OCI-LY3 (cell line): ENCODE data around the gene PIP5K1B.
A peak's percentile ranks its signal among the peaks of the same experiment; 100 is the strongest.

ENCODE experiments used
- H2AFZ ChIP-seq: fragments of 200-600, 300-600 bp; shearing (Covaris generic); 2 replicates; pipeline ENCODE4 v1.6.0; 2014; ENCODE audit warnings: antibody characterized with exemption, low read depth, low read length
- H3K27ac ChIP-seq: fragments of 200-600, 300-600 bp; sonication (generic); 2 replicates; pipeline ENCODE4 v1.5.1; 2014; ENCODE audit warnings: mild to moderate bottlenecking, low read length, moderate library complexity, mixed read lengths
- H3K27me3 ChIP-seq: fragments of 200-600, 300-600 bp; sonication (generic); 2 replicates; pipeline ENCODE4 v1.6.1; 2014; ENCODE audit warnings: low read depth, low read length, mixed read lengths
- H3K36me3 ChIP-seq: fragments of 200-600, 300-600 bp; sonication (generic); replicated peaks from 2 replicates; pipeline ENCODE3; 2014; ENCODE audit warnings: low read depth, low read length, mixed read lengths
- H3K4me1 ChIP-seq: fragments of 300-600, 200-600 bp; sonication (generic); 2 replicates; pipeline ENCODE4 v1.6.1; 2014; ENCODE audit warnings: low read length, mixed read lengths
- H3K4me2 ChIP-seq: fragments of 200-600, 300-600 bp; sonication (generic); 2 replicates; pipeline ENCODE4 v1.6.1; 2014; ENCODE audit warnings: low read length, mixed read lengths
- H3K4me3 ChIP-seq: fragments of 300-600, 200-600 bp; sonication (generic); 2 replicates; pipeline ENCODE4 v1.5.1; 2014; ENCODE audit warnings: antibody characterized with exemption, mild to moderate bottlenecking, low read length, moderate library complexity
- H3K79me2 ChIP-seq: fragments of 300-600, 200-600 bp; shearing (Covaris generic); 2 replicates; pipeline ENCODE4 v1.6.1; 2014; ENCODE audit warnings: mild to moderate bottlenecking, low read length, mixed read lengths
- H3K9ac ChIP-seq: fragments of 300-600, 200-600 bp; shearing (Covaris generic); 2 replicates; pipeline ENCODE4 v1.6.0; 2014; ENCODE audit warnings: mild to moderate bottlenecking, low read length, moderate library complexity
- H3K9me3 ChIP-seq: fragments of 200-600, 300-600 bp; shearing (Covaris generic); 2 replicates; pipeline ENCODE4 v1.6.1; 2014; ENCODE audit warnings: low read length, mixed read lengths; ENCODE audit not compliant: insufficient read depth
- H4K20me1 ChIP-seq: fragments of 200-600, 300-600 bp; sonication (generic); 2 replicates; pipeline ENCODE4 v1.6.1; 2016; ENCODE audit warnings: low read length, mixed read lengths; ENCODE audit not compliant: insufficient read depth
- CTCF ChIP-seq: fragments of 200-600, 300-600 bp; sonication (generic); IDR thresholded peaks from 2 replicates; pipeline ENCODE4 v1.5.1; 2014; ENCODE audit warnings: antibody characterized with exemption, low read length, low read depth
- EZH2phosphoT487 ChIP-seq: fragments of 200-600 bp; shearing (Covaris generic); IDR thresholded peaks from 2 replicates; pipeline ENCODE4 v1.6.1; 2018; ENCODE audit warnings: antibody characterized with exemption, mixed run types, low read depth

PIP5K1B gene

GRCh38 chr9:68834931-68835520, 130.0 kb downstream of the PIP5K1B start:
- no peaks in the 10 kb centered on the region; the same call in 1 of the 2 replicates for H3K27me3 ChIP-seq
- no peak overlapping the region for H2AFZ ChIP-seq
- H4K20me1 ChIP-seq: no peaks in the 10 kb centered on the region
- H3K27ac ChIP-seq: no peak overlapping the region
- TF ChIP-seq EZH2phosphoT487 (no peak), CTCF (no peak)
- H3K36me3 ChIP-seq: no peaks in the 10 kb centered on the region
- no peaks in the 10 kb centered on the region for H3K4me1 ChIP-seq
- no peak overlapping the region for H3K9ac ChIP-seq
- H3K79me2 ChIP-seq: no peaks in the 10 kb centered on the region
- H3K4me3 ChIP-seq: no peak overlapping the region
- H3K4me2 ChIP-seq: no peak overlapping the region
- no peaks in the 10 kb centered on the region for H3K9me3 ChIP-seq

GRCh38 chr9:68836788-68837187, 131.7 kb downstream of the PIP5K1B start:
- no peak for TF ChIP-seq EZH2phosphoT487
- TF ChIP-seq CTCF: no peak
- H3K9me3 ChIP-seq: no peaks in the 10 kb centered on the region
- H3K9ac ChIP-seq: no peak overlapping the region
- no peak overlapping the region for H2AFZ ChIP-seq
- no peaks in the 10 kb centered on the region for H3K79me2 ChIP-seq
- H4K20me1 ChIP-seq: no peaks in the 10 kb centered on the region
- H3K4me3 ChIP-seq: no peak overlapping the region
- no peaks in the 10 kb centered on the region for H3K36me3 ChIP-seq
- peaks cover 6% of the 10 kb centered on the region for H3K4me1 ChIP-seq
- H3K27me3 ChIP-seq: no peaks in the 10 kb centered on the region; the same call in 1 of the 2 replicates
- H3K4me2 ChIP-seq: no peak overlapping the region
- no peak overlapping the region for H3K27ac ChIP-seq

GRCh38 chr9:68838245-68838644, 133.2 kb downstream of the PIP5K1B start:
- Histone ChIP-seq H3K9me3 (no peaks in the 10 kb centered on the region), H3K4me2 (no peak overlapping the region), H4K20me1 (no peaks in the 10 kb centered on the region), H3K4me1 (peaks cover 12% of the 10 kb centered on the region), H3K27ac (no peak overlapping the region), H3K79me2 (no peaks in the 10 kb centered on the region), H3K27me3 (no peaks in the 10 kb centered on the region; the same call in 1 of the 2 replicates), H3K9ac (no peak overlapping the region), H2AFZ (no peak overlapping the region), H3K36me3 (no peaks in the 10 kb centered on the region), H3K4me3 (no peak overlapping the region)
- TF ChIP-seq EZH2phosphoT487: no peak
- TF ChIP-seq CTCF: no peak

- Histone ChIP-seq H3K27ac (no peak overlapping the region), H3K4me3 (no peak overlapping the region), H3K36me3 (no peaks in the 10 kb centered on the region), H2AFZ (no peak overlapping the region), H3K27me3 (no peaks in the 10 kb centered on the region), H3K9ac (no peak overlapping the region), H3K79me2 (no peaks in the 10 kb centered on the region), H3K4me1 (peaks cover 15% of the 10 kb centered on the region), H3K9me3 (no peaks in the 10 kb centered on the region), H3K4me2 (peak overlapping the region; percentile 27; the same call in 1 of the 2 replicates), H4K20me1 (no peaks in the 10 kb centered on the region)
- no peak for TF ChIP-seq CTCF
- no peak for TF ChIP-seq EZH2phosphoT487
These were observed 136.4 kb downstream of the PIP5K1B start for GRCh38 chr9:68841276-68842052.
